NB4 (cell line): ENCODE results near the gene ICOS.

Experiments
- MYC ChIP-seq: IDR thresholded peaks from 2 replicates; pipeline ENCODE4 v1.6.1; 2011; ENCODE audit warnings: low read depth, low read length
- POLR2A ChIP-seq: IDR thresholded peaks from 2 replicates; pipeline ENCODE4 v1.6.1; 2011; ENCODE audit warnings: mild to moderate bottlenecking; ENCODE audit not compliant: insufficient read length; ENCODE audit errors: extremely low read depth
- TF ChIP-seq, protein P1 (sequence below): IDR thresholded peaks from one replicate; pipeline ENCODE4 v1.5.1; 2012; ENCODE audit warnings: low read depth, low read length
- TF ChIP-seq, protein P2 (sequence below): IDR thresholded peaks from 2 replicates; pipeline ENCODE4 v1.6.1; 2011; ENCODE audit warnings: low read depth, low read length

GRCh38 chr2:203959265-203959664 is 22.7 kb downstream of the ICOS start:
- TF ChIP-seq, protein P1, sequence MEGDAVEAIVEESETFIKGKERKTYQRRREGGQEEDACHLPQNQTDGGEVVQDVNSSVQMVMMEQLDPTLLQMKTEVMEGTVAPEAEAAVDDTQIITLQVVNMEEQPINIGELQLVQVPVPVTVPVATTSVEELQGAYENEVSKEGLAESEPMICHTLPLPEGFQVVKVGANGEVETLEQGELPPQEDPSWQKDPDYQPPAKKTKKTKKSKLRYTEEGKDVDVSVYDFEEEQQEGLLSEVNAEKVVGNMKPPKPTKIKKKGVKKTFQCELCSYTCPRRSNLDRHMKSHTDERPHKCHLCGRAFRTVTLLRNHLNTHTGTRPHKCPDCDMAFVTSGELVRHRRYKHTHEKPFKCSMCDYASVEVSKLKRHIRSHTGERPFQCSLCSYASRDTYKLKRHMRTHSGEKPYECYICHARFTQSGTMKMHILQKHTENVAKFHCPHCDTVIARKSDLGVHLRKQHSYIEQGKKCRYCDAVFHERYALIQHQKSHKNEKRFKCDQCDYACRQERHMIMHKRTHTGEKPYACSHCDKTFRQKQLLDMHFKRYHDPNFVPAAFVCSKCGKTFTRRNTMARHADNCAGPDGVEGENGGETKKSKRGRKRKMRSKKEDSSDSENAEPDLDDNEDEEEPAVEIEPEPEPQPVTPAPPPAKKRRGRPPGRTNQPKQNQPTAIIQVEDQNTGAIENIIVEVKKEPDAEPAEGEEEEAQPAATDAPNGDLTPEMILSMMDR: no peak
- TF ChIP-seq POLR2A (no peak), MYC (no peak)
- TF ChIP-seq, protein P2, sequence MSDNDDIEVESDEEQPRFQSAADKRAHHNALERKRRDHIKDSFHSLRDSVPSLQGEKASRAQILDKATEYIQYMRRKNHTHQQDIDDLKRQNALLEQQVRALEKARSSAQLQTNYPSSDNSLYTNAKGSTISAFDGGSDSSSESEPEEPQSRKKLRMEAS: no peak
